K562 (cell line): ENCODE results near the gene TP53BP1. TPM values are rescaled to one million over a fixed set of nuclear protein-coding genes. Genes with fewer than 3 reads are reported as not detected.

ENCODE experiments used
- CTCFL ChIP-seq: IDR thresholded peaks from 2 replicates; pipeline ENCODE4 v1.6.1; 2011; ENCODE audit warnings: borderline replicate concordance, low read depth, mild to moderate bottlenecking, moderate library complexity, low read length; ENCODE audit not compliant: insufficient read depth, poor library complexity, severe bottlenecking
- DMBX1 ChIP-seq: fragments of 250-450 bp; sonication (Bioruptor Pico); IDR thresholded peaks from 2 replicates; pipeline ENCODE4 v1.8.0; 2022; ENCODE audit warnings: inconsistent platforms, mild to moderate bottlenecking, moderate library complexity, borderline replicate concordance
- ETV1 ChIP-seq: fragments of 450-650 bp; conservative IDR thresholded peaks from 2 replicates; pipeline ENCODE4 v1.6.1; 2016; ENCODE audit warnings: missing genetic modification characterization, control low read depth, low read depth, missing compliant biosample characterization
- FOXM1 ChIP-seq, 2 experiments: fragments of 450-650 bp in 1 of 2; sonication (generic) in 1 of 2; formaldehyde crosslinking in 1 of 2; IDR thresholded peaks; 2 replicates each; pipeline versions ENCODE4 v1.6.1 to v1.9.0; 2017 to 2022; ENCODE audit warnings: low read depth in 2 of 2, mild to moderate bottlenecking in 2 of 2, missing genetic modification reagents in 1 of 2, moderate library complexity in 1 of 2
- HMGN3 ChIP-seq: IDR thresholded peaks from 2 replicates; pipeline ENCODE4 v1.6.1; 2011; ENCODE audit warnings: borderline replicate concordance, low read depth, mild to moderate bottlenecking, mixed read lengths, low read length; ENCODE audit not compliant: insufficient read length; ENCODE audit errors: extremely low read depth
- JUN ChIP-seq, 2 experiments: sonication (generic) in 1 of 2; formaldehyde crosslinking in 1 of 2; IDR thresholded peaks; 2 replicates each; pipeline versions ENCODE4 v1.6.1 to v1.8.0; 2012 to 2022; ENCODE audit warnings: borderline replicate concordance in 2 of 2, mild to moderate bottlenecking in 2 of 2, improper control_type of control experiment in 1 of 2, low read depth in 1 of 2, low read length in 1 of 2, missing genetic modification reagents in 1 of 2
- NRF1 ChIP-seq, 2 experiments: fragments of 450-650 bp; IDR thresholded peaks in 1 of 2; conservative IDR thresholded peaks in 1 of 2; 2 replicates each; pipeline ENCODE4 v1.6.1; 2014; ENCODE audit warnings: mild to moderate bottlenecking in 2 of 2
- SIN3B ChIP-seq: fragments of 450-650 bp; IDR thresholded peaks from 2 replicates; pipeline ENCODE4 v1.6.1; 2017; ENCODE audit warnings: low read depth, mild to moderate bottlenecking, moderate library complexity
- SMARCA4 ChIP-seq: fragments of 450-650 bp; IDR thresholded peaks from 2 replicates; pipeline ENCODE4 v1.6.1; 2016
- SMARCB1 ChIP-seq: IDR thresholded peaks from 2 replicates; pipeline ENCODE4 v1.6.1; 2011; ENCODE audit warnings: improper control_type of control experiment, low read depth; ENCODE audit not compliant: insufficient read length
- USF2 ChIP-seq: sonication (generic); formaldehyde crosslinking; IDR thresholded peaks from 2 replicates; pipeline ENCODE4 v1.5.0; 2020; ENCODE audit warnings: missing genetic modification reagents
- XRCC3 ChIP-seq: fragments of 450-650 bp; IDR thresholded peaks from 2 replicates; pipeline ENCODE4 v1.6.1; 2017; ENCODE audit warnings: mild to moderate bottlenecking, moderate library complexity
- ZNF121 ChIP-seq: sonication (generic); formaldehyde crosslinking; conservative IDR thresholded peaks from 2 replicates; pipeline ENCODE4 v1.8.0; 2022; ENCODE audit warnings: missing genetic modification reagents
- ZNF592 ChIP-seq: fragments of 450-650 bp; IDR thresholded peaks from 2 replicates; pipeline ENCODE4 v1.6.1; 2017; ENCODE audit warnings: antibody characterized with exemption, mild to moderate bottlenecking
- polyA plus RNA-seq, 8 experiments: library from polyadenylated mRNA; depleted of rRNA in 4 of 8; stranded (reverse) in 5 of 8; unstranded in 3 of 8; fragments of >200 nt; fragmentation: Nextera tagmentation in 2 of 8; fragmentation: Illumina TruSeq in 1 of 8; extraction: Ambion mirVana in 2 of 8; extraction: Trizol in 1 of 8; gene quantifications; 2 replicates each; pipeline versions ENCODE4 v1.2.1 to v1.2.3, GENCODE V29; 2011 to 2014; ENCODE audit warnings: inconsistent platforms in 1 of 8, missing spikeins in 1 of 8
- total RNA-seq, 7 experiments: library from RNA; depleted of rRNA in 6 of 7; stranded (reverse); fragments of >200 nt in 6 of 7; fragmentation: Illumina TruSeq in 2 of 7; extraction: Trizol in 2 of 7; gene quantifications; 2 replicates each; pipeline versions ENCODE4 v1.2.1 to v1.2.3, GENCODE V29; 2011 to 2021; ENCODE audit warnings: low replicate concordance in 1 of 7

The TP53BP1 gene
- total and polyA plus RNA-seq, 9 of the 15 experiments (the other 6 are each of a cell fraction or from before 2014, with no cell fraction given), result 5.7 to 63.3 (median 30.9) TPM

- TF ChIP-seq CTCFL (peak; percentile 87), XRCC3 (no peak), ZNF592 (peak; percentile 21; the same call in 1 of the 2 replicates), ZNF121 (no peak), USF2 (CRISPR knock-in tag) (no peak), SIN3B (no peak; the same call in 1 of the 2 replicates), SMARCA4 (0 out of 2 replicates have a peak, but pooled peaks have one; percentile 33), FOXM1 (IDR thresholded peaks at IDR 0.05; ENCODE audit: low read depth) (peak; percentile 42; the same call in 1 of the 2 replicates), FOXM1 (CRISPR knock-in tag; IDR thresholded peaks at IDR 0.05; ENCODE audit: low read depth) (no peak), ETV1 (tag) (peak; percentile 3; the same call in 1 of the 2 replicates), DMBX1 (CRISPR knock-in tag) (no peak), JUN (IDR thresholded peaks at IDR 0.05; ENCODE audit: borderline replicate concordance, low read depth, low read length) (peak; percentile 53; the same call in 1 of the 2 replicates), JUN (CRISPR knock-in tag; IDR thresholded peaks at IDR 0.05; ENCODE audit: borderline replicate concordance) (no peak), HMGN3 (no peak), NRF1 (conservative IDR thresholded peaks at IDR 0.05 in 1 of 2, IDR thresholded peaks at IDR 0.05 in 1 of 2) (peak; percentile 92 to 93), SMARCB1 (no peak)
Observed at GRCh38 chr15:43370975-43371974, 121.7 kb downstream of the TP53BP1 start, which contains the start of the genes TUBGCP4 and ZSCAN29 (continued).
